ENCODE data around the gene GALNT3. TPM values are rescaled to one million over a fixed set of nuclear protein-coding genes. Genes with fewer than 3 reads are reported as not detected.

GALNT3 gene
- total and polyA plus RNA-seq, 2 of the 13 experiments (the other 11 are each of a cell fraction or from before 2014, with no cell fraction given), result 0.29 to 0.30 TPM

DNA sequence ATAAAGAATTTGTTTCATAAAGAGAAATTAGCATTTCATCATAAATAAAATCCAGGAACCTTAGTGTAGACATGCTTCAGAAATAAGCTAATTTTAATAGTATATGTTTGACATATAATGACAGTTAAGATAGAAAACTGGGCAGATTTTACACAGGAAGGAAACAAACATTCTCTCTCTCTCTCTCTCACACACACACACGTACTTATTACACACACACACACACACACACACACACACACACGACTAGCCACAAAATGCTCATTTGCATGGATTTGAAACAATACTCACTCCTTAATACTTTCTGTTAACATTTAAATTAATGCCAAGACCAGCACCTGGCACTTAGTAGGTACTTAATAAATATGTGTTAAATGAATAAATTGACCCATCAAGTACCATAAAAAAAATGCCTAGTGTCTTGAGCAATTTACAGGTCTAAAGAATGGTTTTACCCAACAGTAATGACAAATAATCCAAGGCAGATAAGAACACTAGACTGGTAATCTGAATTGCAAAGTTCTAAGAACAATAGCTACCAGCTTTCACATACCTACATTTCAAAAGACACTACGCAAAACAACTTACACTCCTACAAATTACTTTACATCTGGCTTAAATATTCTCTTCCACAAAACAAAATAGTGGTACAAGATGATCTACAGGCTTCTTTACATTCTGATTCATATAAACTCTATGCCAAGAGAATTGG is 2.9 kb upstream of the GALNT3 start:
- no peak for ATAC-seq
- ChIA-PET CTCF (ENCODE audit: low intra/inter-chr PET ratio, low total read pairs) (no interaction called here), POLR2A (no interaction called here)
- 0 out of 2 replicates have a peak, but pooled peaks cover 12% of the 10 kb centered on the region for H3K4me1 ChIP-seq (ENCODE audit: insufficient read depth, low read length)
- no peaks in the 10 kb centered on the region for H3K79me2 ChIP-seq (ENCODE audit: insufficient read depth, low read length)
- 14% methylated on average over 3 of the region's 3 CpGs for WGBS (ENCODE audit: low lambda C conversion rate)
- H3K4me3 ChIP-seq (replicated peaks in 1 of 3; ENCODE audit: insufficient read depth in 1 of 3, low read depth in 2 of 3, low read length in 3 of 3), result no peak overlapping the region
- no peak overlapping the region for H3K9ac ChIP-seq (ENCODE audit: insufficient read depth, low read depth, low read length)
- H2AFZ ChIP-seq (ENCODE audit: low read length), result no peak overlapping the region
- no peaks in the 10 kb centered on the region for H3K36me3 ChIP-seq (replicated peaks in 1 of 2; ENCODE audit: control insufficient read depth in 1 of 2, insufficient read depth in 2 of 2, low read length in 2 of 2)
- H3K27me3 ChIP-seq (ENCODE audit: control insufficient read depth in 1 of 2, insufficient read depth in 2 of 2, low read length in 2 of 2), result peaks cover 14 to 38% of the 10 kb centered on the region in 2 experiments; a peak in 4 of 5 replicates
- FAIRE-seq, result no peak
- no peaks in the 10 kb centered on the region for H3K9me3 ChIP-seq (ENCODE audit: low read length)
- no peak for TF ChIP-seq POLR2A (IDR thresholded peaks at IDR 0.05; ENCODE audit: insufficient read depth in 1 of 2, low read depth in 2 of 2, low read length in 2 of 2)
- TF ChIP-seq ZNF225 (CRISPR knock-in tag; IDR thresholded peaks at IDR 0.05), result no peak
- TF ChIP-seq, protein P1, sequence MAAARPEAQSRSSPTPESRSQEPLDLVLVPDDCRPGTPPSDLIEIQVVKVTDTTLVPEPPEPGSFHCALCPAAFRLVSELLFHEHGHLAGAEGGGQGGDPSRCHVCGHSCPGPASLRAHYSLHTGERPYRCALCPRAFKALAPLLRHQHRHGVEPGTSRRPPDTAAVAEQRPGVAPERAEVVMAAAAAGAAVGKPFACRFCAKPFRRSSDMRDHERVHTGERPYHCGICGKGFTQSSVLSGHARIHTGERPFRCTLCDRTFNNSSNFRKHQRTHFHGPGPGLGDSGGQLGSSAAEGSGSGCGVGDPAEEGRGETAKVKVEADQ (CRISPR knock-in tag; IDR thresholded peaks at IDR 0.05; ENCODE audit: borderline replicate concordance), result no peak
- TF ChIP-seq ZNF138 (CRISPR knock-in tag; IDR thresholded peaks at IDR 0.05; ENCODE audit: low read depth), result no peak
- TF ChIP-seq POLR2AphosphoS5 (IDR thresholded peaks at IDR 0.05; ENCODE audit: low read depth, low read length), result no peak
- TF ChIP-seq HIVEP1 (CRISPR knock-in tag; IDR thresholded peaks at IDR 0.05), result no peak
- no peak for TF ChIP-seq SRSF4 (IDR thresholded peaks at IDR 0.05; ENCODE audit: low read depth, low read length, poor library complexity, severe bottlenecking)
- no peak for TF ChIP-seq KDM6A (CRISPR knock-in tag; IDR thresholded peaks at IDR 0.05; ENCODE audit: low read depth)
- no peak for TF ChIP-seq ZNF737 (CRISPR knock-in tag; IDR thresholded peaks at IDR 0.05; ENCODE audit: borderline replicate concordance)
- TF ChIP-seq ETV5 (CRISPR knock-in tag; IDR thresholded peaks at IDR 0.05; ENCODE audit: borderline replicate concordance), result no peak
- no peak for TF ChIP-seq PAX8 (CRISPR knock-in tag; IDR thresholded peaks at IDR 0.05; ENCODE audit: borderline replicate concordance)
- TF ChIP-seq ZNF354B (CRISPR knock-in tag; IDR thresholded peaks at IDR 0.05), result no peak
- TF ChIP-seq ZNF546 (CRISPR knock-in tag; conservative IDR thresholded peaks at IDR 0.05), result no peak
- TF ChIP-seq ZNF850 (CRISPR knock-in tag; conservative IDR thresholded peaks at IDR 0.05), result no peak
- no peak for TF ChIP-seq ARNT2 (CRISPR knock-in tag; IDR thresholded peaks at IDR 0.05; ENCODE audit: low read depth)
- TF ChIP-seq, protein P2, sequence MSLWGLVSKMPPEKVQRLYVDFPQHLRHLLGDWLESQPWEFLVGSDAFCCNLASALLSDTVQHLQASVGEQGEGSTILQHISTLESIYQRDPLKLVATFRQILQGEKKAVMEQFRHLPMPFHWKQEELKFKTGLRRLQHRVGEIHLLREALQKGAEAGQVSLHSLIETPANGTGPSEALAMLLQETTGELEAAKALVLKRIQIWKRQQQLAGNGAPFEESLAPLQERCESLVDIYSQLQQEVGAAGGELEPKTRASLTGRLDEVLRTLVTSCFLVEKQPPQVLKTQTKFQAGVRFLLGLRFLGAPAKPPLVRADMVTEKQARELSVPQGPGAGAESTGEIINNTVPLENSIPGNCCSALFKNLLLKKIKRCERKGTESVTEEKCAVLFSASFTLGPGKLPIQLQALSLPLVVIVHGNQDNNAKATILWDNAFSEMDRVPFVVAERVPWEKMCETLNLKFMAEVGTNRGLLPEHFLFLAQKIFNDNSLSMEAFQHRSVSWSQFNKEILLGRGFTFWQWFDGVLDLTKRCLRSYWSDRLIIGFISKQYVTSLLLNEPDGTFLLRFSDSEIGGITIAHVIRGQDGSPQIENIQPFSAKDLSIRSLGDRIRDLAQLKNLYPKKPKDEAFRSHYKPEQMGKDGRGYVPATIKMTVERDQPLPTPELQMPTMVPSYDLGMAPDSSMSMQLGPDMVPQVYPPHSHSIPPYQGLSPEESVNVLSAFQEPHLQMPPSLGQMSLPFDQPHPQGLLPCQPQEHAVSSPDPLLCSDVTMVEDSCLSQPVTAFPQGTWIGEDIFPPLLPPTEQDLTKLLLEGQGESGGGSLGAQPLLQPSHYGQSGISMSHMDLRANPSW (CRISPR knock-in tag; IDR thresholded peaks at IDR 0.05; ENCODE audit: borderline replicate concordance), result no peak
- TF ChIP-seq GTF3A (CRISPR knock-in tag; conservative IDR thresholded peaks at IDR 0.05), result no peak
- no peak for TF ChIP-seq NFIC (IDR thresholded peaks at IDR 0.05; ENCODE audit: low read length)
- TF ChIP-seq, protein P3, sequence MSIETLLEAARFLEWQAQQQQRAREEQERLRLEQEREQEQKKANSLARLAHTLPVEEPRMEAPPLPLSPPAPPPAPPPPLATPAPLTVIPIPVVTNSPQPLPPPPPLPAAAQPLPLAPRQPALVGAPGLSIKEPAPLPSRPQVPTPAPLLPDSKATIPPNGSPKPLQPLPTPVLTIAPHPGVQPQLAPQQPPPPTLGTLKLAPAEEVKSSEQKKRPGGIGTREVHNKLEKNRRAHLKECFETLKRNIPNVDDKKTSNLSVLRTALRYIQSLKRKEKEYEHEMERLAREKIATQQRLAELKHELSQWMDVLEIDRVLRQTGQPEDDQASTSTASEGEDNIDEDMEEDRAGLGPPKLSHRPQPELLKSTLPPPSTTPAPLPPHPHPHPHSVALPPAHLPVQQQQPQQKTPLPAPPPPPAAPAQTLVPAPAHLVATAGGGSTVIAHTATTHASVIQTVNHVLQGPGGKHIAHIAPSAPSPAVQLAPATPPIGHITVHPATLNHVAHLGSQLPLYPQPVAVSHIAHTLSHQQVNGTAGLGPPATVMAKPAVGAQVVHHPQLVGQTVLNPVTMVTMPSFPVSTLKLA (IDR thresholded peaks at IDR 0.05), result no peak
- no peak for TF ChIP-seq KLF12 (CRISPR knock-in tag; IDR thresholded peaks at IDR 0.05; ENCODE audit: borderline replicate concordance)
- no peak for DNase-seq (ENCODE audit: low spot score)
- no peaks in the 10 kb centered on the region for H4K20me1 ChIP-seq (ENCODE audit: insufficient read depth, low read length)
- intact Hi-C loops (cut with micrococcal nuclease; ENCODE audit: unreplicated experiment), result no loop called here
- H3K27ac ChIP-seq (ENCODE audit: extremely low read length, insufficient read depth, low read length), result no peak overlapping the region
- H3K4me2 ChIP-seq (ENCODE audit: low read depth, low read length), result no peak overlapping the region
- BruUV-seq (replicated peaks), result no TSS peak
- in situ Hi-C loops (cut with HindIII; ENCODE audit: extremely low pct_ligation_motif_present, low pct_unique_long_range_greater_than_20kb), result no loop called here

All from HepG2 (cell line).